ENCODE measurements around the gene GPD2.

DNA sequence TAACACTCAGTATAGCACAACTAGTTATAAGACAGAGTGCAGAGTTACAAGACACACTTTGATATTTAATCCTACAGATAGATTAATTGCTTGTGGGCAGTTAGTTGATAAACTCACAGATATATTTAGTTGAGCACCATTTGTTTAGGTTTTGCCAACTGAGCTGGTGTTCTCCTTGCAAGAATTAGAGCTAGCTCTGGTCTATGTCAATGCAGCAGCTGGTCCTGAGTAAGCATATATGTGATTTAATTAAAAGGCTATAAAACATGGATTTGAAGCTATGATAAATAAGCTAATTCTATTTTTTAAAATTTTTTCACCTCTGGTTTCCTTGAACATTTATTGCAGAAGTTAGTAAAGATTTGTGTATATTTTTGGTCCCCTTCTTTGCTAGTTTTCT, 35.6 kb downstream of the GPD2 start:
- TF ChIP-seq, protein P1, sequence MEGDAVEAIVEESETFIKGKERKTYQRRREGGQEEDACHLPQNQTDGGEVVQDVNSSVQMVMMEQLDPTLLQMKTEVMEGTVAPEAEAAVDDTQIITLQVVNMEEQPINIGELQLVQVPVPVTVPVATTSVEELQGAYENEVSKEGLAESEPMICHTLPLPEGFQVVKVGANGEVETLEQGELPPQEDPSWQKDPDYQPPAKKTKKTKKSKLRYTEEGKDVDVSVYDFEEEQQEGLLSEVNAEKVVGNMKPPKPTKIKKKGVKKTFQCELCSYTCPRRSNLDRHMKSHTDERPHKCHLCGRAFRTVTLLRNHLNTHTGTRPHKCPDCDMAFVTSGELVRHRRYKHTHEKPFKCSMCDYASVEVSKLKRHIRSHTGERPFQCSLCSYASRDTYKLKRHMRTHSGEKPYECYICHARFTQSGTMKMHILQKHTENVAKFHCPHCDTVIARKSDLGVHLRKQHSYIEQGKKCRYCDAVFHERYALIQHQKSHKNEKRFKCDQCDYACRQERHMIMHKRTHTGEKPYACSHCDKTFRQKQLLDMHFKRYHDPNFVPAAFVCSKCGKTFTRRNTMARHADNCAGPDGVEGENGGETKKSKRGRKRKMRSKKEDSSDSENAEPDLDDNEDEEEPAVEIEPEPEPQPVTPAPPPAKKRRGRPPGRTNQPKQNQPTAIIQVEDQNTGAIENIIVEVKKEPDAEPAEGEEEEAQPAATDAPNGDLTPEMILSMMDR (IDR thresholded peaks at IDR 0.05; ENCODE audit: borderline replicate concordance, extremely low read depth, low read length, poor library complexity, severe bottlenecking), result no peak
- TF ChIP-seq EZH2 (IDR thresholded peaks at IDR 0.05; ENCODE audit: borderline replicate concordance, low read depth, low read length, severe bottlenecking), result no peak

Data from DND-41 (cell line).